Endothelial cell (in vitro differentiated cells): Measurements from ENCODE around the gene RNF38. TPM values are rescaled to one million over a fixed set of nuclear protein-coding genes. Genes with fewer than 3 reads are reported as not detected.

Source experiments
- DNase-seq: peaks from one replicate; pipeline ENCODE4 v3.0.0; 2021; ENCODE audit warnings: low spot score
- H3K27ac Mint-ChIP-seq: one replicate; pipeline ENCODE4 v1.8.0; 2021; ENCODE audit warnings: mixed read lengths, inconsistent platforms; ENCODE audit not compliant: unreplicated experiment
- H3K27me3 Mint-ChIP-seq: one replicate; pipeline ENCODE4 v1.8.0; 2021; ENCODE audit warnings: mild to moderate bottlenecking, moderate library complexity, mixed read lengths, inconsistent platforms; ENCODE audit not compliant: unreplicated experiment
- H3K36me3 Mint-ChIP-seq: one replicate; pipeline ENCODE4 v1.8.0; 2021; ENCODE audit warnings: mild to moderate bottlenecking, low read depth, mixed read lengths, inconsistent platforms; ENCODE audit not compliant: unreplicated experiment
- H3K4me1 Mint-ChIP-seq: one replicate; pipeline ENCODE4 v1.8.0; 2021; ENCODE audit warnings: mild to moderate bottlenecking, mixed read lengths, inconsistent platforms; ENCODE audit not compliant: unreplicated experiment
- H3K4me3 Mint-ChIP-seq: one replicate; pipeline ENCODE4 v1.8.0; 2021; ENCODE audit warnings: mild to moderate bottlenecking, mixed read lengths, inconsistent platforms; ENCODE audit not compliant: unreplicated experiment
- H3K9me3 Mint-ChIP-seq: one replicate; pipeline ENCODE4 v1.8.0; 2021; ENCODE audit warnings: mixed read lengths, inconsistent platforms; ENCODE audit not compliant: unreplicated experiment
- CTCF ChIP-seq: fragments of 200-600 bp; sonication (generic); IDR thresholded peaks from one replicate; pipeline ENCODE4 v1.5.0; 2021; ENCODE audit warnings: antibody characterized with exemption; ENCODE audit not compliant: unreplicated experiment
- total RNA-seq: library from RNA; stranded (reverse); fragmentation: NEBNext Ultra II Directional; extraction: Animal tissue kit (Norgen Biotek cat#: 25700); gene quantifications from one replicate; pipeline ENCODE4 v1.2.1, GENCODE V29; 2021; ENCODE audit not compliant: unreplicated experiment

RNF38 gene
- total RNA-seq, 1 donor from 2014 or later, result 71.1 TPM

- Mint-ChIP-seq H3K9me3 (no peaks in the 10 kb centered on the region), H3K4me1 (peaks cover 28% of the 10 kb centered on the region), H3K27me3 (no peaks in the 10 kb centered on the region), H3K36me3 (no peaks in the 10 kb centered on the region), H3K27ac (no peak overlapping the region), H3K4me3 (no peak overlapping the region)
- no peak for TF ChIP-seq CTCF
- DNase-seq, result no peak
Measured at GRCh38 chr9:36382484-36382883, 17.6 kb downstream of the RNF38 start.

GRCh38 chr9:36364577-36364976 is 35.5 kb downstream of the RNF38 start:
- H3K9me3 Mint-ChIP-seq, result no peaks in the 10 kb centered on the region
- no peak overlapping the region for H3K27ac Mint-ChIP-seq
- DNase-seq, result no peak
- H3K27me3 Mint-ChIP-seq, result no peaks in the 10 kb centered on the region
- H3K4me3 Mint-ChIP-seq, result no peak overlapping the region
- peaks cover 20% of the 10 kb centered on the region for H3K36me3 Mint-ChIP-seq
- H3K4me1 Mint-ChIP-seq, result no peaks in the 10 kb centered on the region
- no peak for TF ChIP-seq CTCF

GRCh38 chr9:36363448-36363847 is 36.6 kb downstream of the RNF38 start:
- Mint-ChIP-seq H3K4me1 (no peaks in the 10 kb centered on the region), H3K27ac (no peak overlapping the region), H3K4me3 (no peak overlapping the region), H3K9me3 (no peaks in the 10 kb centered on the region), H3K36me3 (peaks cover 10% of the 10 kb centered on the region), H3K27me3 (no peaks in the 10 kb centered on the region)
- TF ChIP-seq CTCF, result no peak
- DNase-seq, result no peak

- Mint-ChIP-seq H3K4me3 (no peak overlapping the region), H3K9me3 (no peaks in the 10 kb centered on the region), H3K36me3 (peaks cover 8% of the 10 kb centered on the region), H3K27ac (no peak overlapping the region), H3K27me3 (no peaks in the 10 kb centered on the region), H3K4me1 (no peaks in the 10 kb centered on the region)
- no peak for TF ChIP-seq CTCF
- DNase-seq, result no peak
Measured at GRCh38 chr9:36358486-36358885, 41.6 kb downstream of the RNF38 start.

- no peaks in the 10 kb centered on the region for H3K9me3 Mint-ChIP-seq
- H3K4me3 Mint-ChIP-seq, result no peak overlapping the region
- H3K4me1 Mint-ChIP-seq, result no peaks in the 10 kb centered on the region
- no peak for TF ChIP-seq CTCF
- H3K36me3 Mint-ChIP-seq, result peaks cover 8% of the 10 kb centered on the region
- no peak for DNase-seq
- H3K27me3 Mint-ChIP-seq, result peaks cover under 1% of the 10 kb centered on the region
- H3K27ac Mint-ChIP-seq, result no peak overlapping the region
Measured at GRCh38 chr9:36357639-36358038, 42.4 kb downstream of the RNF38 start.
